Sigmoid colon (tissue), 4 donors: ENCODE results near the gene ZFHX3.

Experiments used
- POLR2A ChIP-seq, 2 donors: fragments of 450-650 bp; IDR thresholded peaks; one replicate each; pipeline ENCODE4 v1.6.1; 2016; ENCODE audit warnings: antibody characterized with exemption in 2 of 2, mild to moderate bottlenecking in 2 of 2, moderate library complexity in 2 of 2
- POLR2AphosphoS5 ChIP-seq, 4 donors: sonication (generic); formaldehyde crosslinking; IDR thresholded peaks; one replicate each; pipeline ENCODE4 v1.6.1; 2017; ENCODE audit warnings: antibody characterized with exemption in 4 of 4
- TF ChIP-seq, protein P1 (sequence below), 4 experiments: fragments of 450-650 bp in 3 of 4; fragments of 200-600 bp in 1 of 4; IDR thresholded peaks; one replicate each; pipeline ENCODE4 v1.5.1; 2016 to 2019; ENCODE audit warnings: antibody characterized with exemption in 4 of 4, mild to moderate bottlenecking in 3 of 4, moderate library complexity in 2 of 4

DNA sequence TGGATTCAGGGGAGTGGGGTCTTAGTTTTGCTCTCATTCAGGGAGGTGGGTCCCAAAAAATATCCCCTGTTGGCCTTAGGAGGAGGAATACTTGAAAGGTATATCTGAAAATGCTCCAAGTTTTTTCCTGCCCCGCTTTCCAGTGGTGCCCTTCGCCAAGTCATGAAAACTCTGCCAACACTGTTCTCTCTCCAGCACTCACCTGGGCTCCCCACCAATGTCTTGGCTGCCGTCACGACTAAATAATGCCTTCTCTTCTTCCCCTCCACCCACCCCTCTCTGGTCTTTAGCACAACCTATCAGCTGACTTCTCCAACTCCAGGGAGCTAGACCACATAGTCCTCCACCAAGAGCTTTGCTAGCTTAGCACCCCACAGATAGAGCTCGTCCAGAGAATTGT lies 30.6 kb downstream of the ZFHX3 start:
- TF ChIP-seq, protein P1, sequence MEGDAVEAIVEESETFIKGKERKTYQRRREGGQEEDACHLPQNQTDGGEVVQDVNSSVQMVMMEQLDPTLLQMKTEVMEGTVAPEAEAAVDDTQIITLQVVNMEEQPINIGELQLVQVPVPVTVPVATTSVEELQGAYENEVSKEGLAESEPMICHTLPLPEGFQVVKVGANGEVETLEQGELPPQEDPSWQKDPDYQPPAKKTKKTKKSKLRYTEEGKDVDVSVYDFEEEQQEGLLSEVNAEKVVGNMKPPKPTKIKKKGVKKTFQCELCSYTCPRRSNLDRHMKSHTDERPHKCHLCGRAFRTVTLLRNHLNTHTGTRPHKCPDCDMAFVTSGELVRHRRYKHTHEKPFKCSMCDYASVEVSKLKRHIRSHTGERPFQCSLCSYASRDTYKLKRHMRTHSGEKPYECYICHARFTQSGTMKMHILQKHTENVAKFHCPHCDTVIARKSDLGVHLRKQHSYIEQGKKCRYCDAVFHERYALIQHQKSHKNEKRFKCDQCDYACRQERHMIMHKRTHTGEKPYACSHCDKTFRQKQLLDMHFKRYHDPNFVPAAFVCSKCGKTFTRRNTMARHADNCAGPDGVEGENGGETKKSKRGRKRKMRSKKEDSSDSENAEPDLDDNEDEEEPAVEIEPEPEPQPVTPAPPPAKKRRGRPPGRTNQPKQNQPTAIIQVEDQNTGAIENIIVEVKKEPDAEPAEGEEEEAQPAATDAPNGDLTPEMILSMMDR (IDR thresholded peaks at IDR 0.05) = no peak
- no peak for TF ChIP-seq POLR2A (IDR thresholded peaks at IDR 0.05)
- no peak for TF ChIP-seq POLR2AphosphoS5 (IDR thresholded peaks at IDR 0.05)
